ENCODE results near the gene UQCRC1.

DNA sequence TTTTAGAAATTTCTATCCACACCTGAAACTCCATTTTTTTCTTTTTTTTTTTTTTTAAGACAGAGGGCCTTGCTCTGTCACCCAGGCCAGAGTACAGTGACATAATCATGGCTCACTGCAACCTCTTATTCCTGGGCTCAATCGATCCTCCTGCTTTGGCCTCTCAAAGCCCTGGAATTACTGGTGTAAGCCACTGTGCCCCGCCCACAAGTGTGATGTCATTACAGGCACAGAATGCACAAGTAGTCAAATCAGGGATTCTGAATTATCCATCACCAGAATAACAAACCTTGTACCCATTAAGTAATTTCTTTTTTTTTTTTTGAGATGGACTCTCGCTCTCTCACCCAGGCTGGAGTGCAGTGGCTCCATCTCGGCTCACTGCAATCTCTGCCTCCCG, 1.9 kb downstream of the UQCRC1 start:
- TF ChIP-seq, protein P1, sequence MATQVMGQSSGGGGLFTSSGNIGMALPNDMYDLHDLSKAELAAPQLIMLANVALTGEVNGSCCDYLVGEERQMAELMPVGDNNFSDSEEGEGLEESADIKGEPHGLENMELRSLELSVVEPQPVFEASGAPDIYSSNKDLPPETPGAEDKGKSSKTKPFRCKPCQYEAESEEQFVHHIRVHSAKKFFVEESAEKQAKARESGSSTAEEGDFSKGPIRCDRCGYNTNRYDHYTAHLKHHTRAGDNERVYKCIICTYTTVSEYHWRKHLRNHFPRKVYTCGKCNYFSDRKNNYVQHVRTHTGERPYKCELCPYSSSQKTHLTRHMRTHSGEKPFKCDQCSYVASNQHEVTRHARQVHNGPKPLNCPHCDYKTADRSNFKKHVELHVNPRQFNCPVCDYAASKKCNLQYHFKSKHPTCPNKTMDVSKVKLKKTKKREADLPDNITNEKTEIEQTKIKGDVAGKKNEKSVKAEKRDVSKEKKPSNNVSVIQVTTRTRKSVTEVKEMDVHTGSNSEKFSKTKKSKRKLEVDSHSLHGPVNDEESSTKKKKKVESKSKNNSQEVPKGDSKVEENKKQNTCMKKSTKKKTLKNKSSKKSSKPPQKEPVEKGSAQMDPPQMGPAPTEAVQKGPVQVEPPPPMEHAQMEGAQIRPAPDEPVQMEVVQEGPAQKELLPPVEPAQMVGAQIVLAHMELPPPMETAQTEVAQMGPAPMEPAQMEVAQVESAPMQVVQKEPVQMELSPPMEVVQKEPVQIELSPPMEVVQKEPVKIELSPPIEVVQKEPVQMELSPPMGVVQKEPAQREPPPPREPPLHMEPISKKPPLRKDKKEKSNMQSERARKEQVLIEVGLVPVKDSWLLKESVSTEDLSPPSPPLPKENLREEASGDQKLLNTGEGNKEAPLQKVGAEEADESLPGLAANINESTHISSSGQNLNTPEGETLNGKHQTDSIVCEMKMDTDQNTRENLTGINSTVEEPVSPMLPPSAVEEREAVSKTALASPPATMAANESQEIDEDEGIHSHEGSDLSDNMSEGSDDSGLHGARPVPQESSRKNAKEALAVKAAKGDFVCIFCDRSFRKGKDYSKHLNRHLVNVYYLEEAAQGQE (IDR thresholded peaks at IDR 0.05; ENCODE audit: low read depth): no peak
- no peak for TF ChIP-seq YY1 (IDR thresholded peaks at IDR 0.05; ENCODE audit: low read depth)

Measured in Ishikawa (cell line).